Neural progenitor cell (in vitro differentiated cells): ENCODE results near the gene TACC3.

Experiments
- CTCF ChIP-seq: fragments of 200-600 bp; sonication (generic); IDR thresholded peaks from 2 replicates; pipeline ENCODE4 v1.5.1; 2017; ENCODE audit warnings: antibody characterized with exemption, mild to moderate bottlenecking
- EZH2 ChIP-seq: fragments of 200-600 bp; sonication (generic); IDR thresholded peaks from 2 replicates; pipeline ENCODE4 v1.6.1; 2017; ENCODE audit warnings: antibody characterized with exemption, mild to moderate bottlenecking, moderate library complexity

GRCh38 chr4:1685235-1686150, 35.8 kb upstream of the TACC3 start:
- TF ChIP-seq CTCF (no peak), EZH2 (no peak)
